DMS53 treated with DMSO at 0.1 percent for 48 hours (cell line): ENCODE results near the gene DYNC1LI2.
"Not testable (repeated sequence)": the region's sequence is repeated elsewhere in the genome, so short reads cannot be mapped to it uniquely, and the experiment has no call there.

Experiments used
- DNase-seq: peaks from one replicate; lab custom pipeline; 2025; ENCODE audit not compliant: unreplicated experiment; lab: John Stamatoyannopoulos, UW

DYNC1LI2 gene

GRCh38 chr16:66698046-66698445 lies 53.4 kb downstream of the DYNC1LI2 start:
- no peak for DNase-seq

GRCh38 chr16:66696669-66697630 lies 54.5 kb downstream of the DYNC1LI2 start, which contains the start of gene CMTM4:
CMTM4 (minus strand) TSS chr16:66696743; CDS start chr16:66696525, 218 bp downstream.
- peak; percentile 68 for DNase-seq

GRCh38 chr16:66695935-66696668 lies 55.3 kb downstream of the DYNC1LI2 start:
- DNase-seq = peak; percentile 6

GRCh38 chr16:66695471-66695934 lies 55.9 kb downstream of the DYNC1LI2 start:
- no peak for DNase-seq

- no peak for DNase-seq
Measured at GRCh38 chr16:66693149-66693548, 58.3 kb downstream of the DYNC1LI2 start.

- DNase-seq = no peak
Measured at GRCh38 chr16:66692341-66692740, 59.1 kb downstream of the DYNC1LI2 start.

- DNase-seq = no peak
Measured at GRCh38 chr16:66691234-66691633, 60.2 kb downstream of the DYNC1LI2 start.

GRCh38 chr16:66690106-66690847 lies 61.1 kb downstream of the DYNC1LI2 start:
- no peak for DNase-seq

- no peak for DNase-seq
Measured at GRCh38 chr16:66689282-66689681, 62.1 kb downstream of the DYNC1LI2 start.

GRCh38 chr16:66687906-66688625 lies 63.3 kb downstream of the DYNC1LI2 start:
- no peak for DNase-seq

GRCh38 chr16:66685501-66686115 lies 65.8 kb downstream of the DYNC1LI2 start:
- DNase-seq = not testable (repeated sequence)

GRCh38 chr16:66682271-66682670 lies 69.1 kb downstream of the DYNC1LI2 start:
- no peak for DNase-seq

- no peak for DNase-seq
Measured at GRCh38 chr16:66681676-66682075, 69.7 kb downstream of the DYNC1LI2 start.

- DNase-seq = no peak
Measured at GRCh38 chr16:66678337-66678736, 73.1 kb downstream of the DYNC1LI2 start.

GRCh38 chr16:66677836-66678235 lies 73.6 kb downstream of the DYNC1LI2 start:
- DNase-seq = no peak

GRCh38 chr16:66677179-66677578 lies 74.2 kb downstream of the DYNC1LI2 start:
- DNase-seq = no peak

GRCh38 chr16:66676599-66676998 lies 74.8 kb downstream of the DYNC1LI2 start:
- DNase-seq = no peak

GRCh38 chr16:66673691-66674090 lies 77.7 kb downstream of the DYNC1LI2 start:
- no peak for DNase-seq
